Midbrain (tissue), 1 donor: ENCODE results near the gene NSMF.

Experiments
- DNase-seq: peaks from one replicate; lab custom pipeline; 2025; lab: John Stamatoyannopoulos, UW

Gene NSMF

DNA sequence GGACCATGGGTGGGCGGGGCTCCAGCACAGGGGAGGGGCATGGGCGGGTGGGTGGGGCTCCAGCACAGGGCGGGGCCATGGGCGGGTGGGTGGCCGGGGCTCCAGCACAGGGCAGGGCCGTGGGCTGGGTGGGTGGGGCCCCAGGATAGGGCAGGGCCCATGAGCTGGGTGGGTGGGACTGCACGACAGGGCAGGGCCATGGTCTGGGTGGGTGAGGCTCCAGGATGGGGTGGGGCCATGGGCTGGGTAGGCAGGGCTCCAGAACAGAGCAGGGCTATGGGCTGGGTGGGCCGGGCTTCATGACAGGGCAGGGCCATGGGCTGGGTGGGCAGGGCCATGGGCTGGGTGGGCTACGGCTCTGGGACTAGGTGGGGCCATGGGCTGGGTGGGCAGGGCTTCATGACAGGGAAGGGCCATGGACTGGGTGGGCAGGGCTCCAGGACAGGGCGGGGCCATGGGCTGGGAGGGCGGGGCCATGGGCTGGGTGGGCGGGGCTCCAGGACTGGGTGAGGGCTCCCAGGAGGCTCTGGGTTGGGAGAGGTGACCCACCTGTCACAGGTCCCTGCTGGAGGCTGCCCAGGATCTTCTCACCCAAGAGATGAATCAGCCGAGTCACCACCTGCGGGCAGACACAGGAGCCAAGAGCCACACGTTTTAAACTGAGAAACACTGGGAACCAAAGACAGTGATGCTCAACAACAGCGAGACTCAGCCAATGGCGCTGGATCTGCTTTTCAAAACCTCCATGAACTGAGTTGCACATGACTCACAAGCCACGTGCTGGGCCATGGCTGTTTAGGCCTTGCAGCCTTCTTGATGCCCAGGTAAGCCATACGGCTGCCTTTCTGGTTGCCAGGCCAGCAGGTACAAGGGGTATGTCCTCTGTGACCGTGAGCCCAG lies 33.6 kb upstream of the NSMF start:
- no peak for DNase-seq

DNA sequence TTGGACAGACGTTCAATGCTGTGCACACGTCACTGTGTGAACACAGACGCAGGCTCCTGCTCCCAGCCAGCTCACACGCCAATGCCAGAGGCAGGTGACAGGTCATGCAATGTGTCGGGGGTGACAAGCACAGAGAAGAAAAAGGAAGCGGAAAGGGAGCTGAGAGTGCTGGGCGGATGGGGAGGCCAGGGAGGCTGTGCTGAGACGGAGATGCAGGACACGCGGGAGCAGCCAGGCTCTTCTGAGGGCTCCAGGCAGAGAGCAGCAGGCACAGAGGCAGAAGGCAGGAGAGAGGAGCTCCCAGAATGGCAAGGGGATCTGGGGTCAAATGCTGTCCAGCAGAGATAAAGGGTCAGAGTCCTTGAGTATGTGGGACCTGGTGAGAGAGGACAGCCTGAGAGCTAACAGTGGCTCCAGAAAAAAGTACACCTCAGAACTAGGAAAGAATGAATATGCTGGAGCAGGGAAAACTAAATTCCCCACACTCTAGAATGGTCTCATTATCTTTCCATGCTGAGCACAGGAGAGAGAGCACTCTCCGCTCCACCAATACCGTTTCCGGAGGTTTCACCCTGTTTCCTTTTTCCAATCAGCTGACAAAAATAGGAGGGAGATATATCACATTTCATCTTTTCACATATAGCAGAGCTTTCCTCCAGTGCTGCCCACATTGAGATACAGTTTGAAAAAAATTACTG lies 32.8 kb upstream of the NSMF start:
- no peak for DNase-seq

DNA sequence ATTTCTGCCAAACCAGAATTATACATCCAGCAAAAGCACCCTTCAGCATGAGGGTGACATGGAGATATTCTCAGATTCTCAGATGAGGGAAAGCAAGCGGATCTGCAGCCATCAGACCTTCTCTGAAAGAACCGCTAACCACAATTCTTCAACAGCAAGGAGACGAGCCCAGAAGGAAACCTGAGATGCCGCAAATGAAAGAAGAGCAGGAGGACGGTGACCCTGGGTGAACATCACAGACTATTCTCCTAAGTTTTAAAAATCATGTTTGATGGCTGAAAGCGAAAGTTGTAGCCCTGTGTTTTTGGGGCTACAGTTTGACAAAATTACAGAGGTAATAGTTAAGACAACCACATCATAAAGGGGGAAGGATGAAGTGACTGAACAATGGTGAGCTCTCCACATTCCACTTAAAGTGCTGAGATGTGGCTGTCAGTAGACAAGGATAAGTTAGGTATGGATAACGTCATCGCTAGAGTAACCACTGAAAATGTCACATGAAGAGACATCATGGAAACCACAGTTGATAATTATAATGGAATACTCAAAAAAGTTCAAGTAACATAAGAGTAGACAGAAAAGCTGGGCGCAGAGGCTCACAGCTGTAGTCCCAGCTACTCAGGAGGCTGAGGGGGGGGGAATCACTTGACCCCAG lies 31.5 kb upstream of the NSMF start:
- DNase-seq = no peak

DNA sequence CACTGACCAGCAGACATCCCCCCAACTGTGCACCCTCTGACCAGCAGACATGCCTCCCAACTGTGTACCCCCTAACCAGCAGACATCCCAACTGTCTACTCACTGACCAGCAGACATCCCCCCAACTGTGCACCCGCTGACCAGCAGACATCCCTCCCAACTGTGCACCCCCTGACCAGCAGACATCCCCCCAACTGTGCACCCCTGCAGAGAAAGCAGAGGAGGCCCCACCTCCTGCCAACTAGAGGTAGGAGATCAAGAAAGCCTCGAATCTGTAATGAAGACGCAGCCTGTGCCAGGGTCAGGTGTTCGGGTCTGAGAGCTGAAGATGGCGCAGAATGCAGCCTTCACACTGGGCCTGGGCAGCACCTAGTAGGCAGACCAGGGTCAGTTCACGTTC lies 29.8 kb upstream of the NSMF start:
- DNase-seq = no peak

GRCh38 chr9:137488327-137488653 lies 29.2 kb upstream of the NSMF start:
- DNase-seq = no peak

- no peak for DNase-seq
Measured at GRCh38 chr9:137487454-137488326, 28.6 kb upstream of the NSMF start.

- DNase-seq = no peak
Measured at GRCh38 chr9:137486545-137487453, 27.7 kb upstream of the NSMF start.

DNA sequence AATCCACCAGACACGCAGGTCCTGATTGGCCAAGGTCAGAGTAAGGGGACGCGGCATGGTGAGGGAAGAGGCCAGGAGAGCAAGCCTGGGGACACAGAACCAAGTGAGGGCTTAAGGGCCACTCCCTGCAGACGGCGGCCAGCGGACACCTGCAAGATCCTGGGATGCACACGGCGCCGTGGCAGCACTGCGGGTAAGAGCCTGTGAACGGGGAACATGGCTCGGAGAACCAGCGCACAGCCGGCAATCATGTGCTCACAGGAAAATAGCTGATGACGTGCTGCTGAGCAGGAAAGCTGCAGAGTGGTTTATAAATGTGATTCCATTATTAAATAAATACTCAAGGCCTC lies 27.0 kb upstream of the NSMF start:
- no peak for DNase-seq

GRCh38 chr9:137485343-137486140 lies 26.4 kb upstream of the NSMF start:
- no peak for DNase-seq

- no peak for DNase-seq
Measured at GRCh38 chr9:137484551-137485315, 25.6 kb upstream of the NSMF start.

GRCh38 chr9:137482094-137482781 lies 23.1 kb upstream of the NSMF start:
- DNase-seq = peak; percentile 21

DNA sequence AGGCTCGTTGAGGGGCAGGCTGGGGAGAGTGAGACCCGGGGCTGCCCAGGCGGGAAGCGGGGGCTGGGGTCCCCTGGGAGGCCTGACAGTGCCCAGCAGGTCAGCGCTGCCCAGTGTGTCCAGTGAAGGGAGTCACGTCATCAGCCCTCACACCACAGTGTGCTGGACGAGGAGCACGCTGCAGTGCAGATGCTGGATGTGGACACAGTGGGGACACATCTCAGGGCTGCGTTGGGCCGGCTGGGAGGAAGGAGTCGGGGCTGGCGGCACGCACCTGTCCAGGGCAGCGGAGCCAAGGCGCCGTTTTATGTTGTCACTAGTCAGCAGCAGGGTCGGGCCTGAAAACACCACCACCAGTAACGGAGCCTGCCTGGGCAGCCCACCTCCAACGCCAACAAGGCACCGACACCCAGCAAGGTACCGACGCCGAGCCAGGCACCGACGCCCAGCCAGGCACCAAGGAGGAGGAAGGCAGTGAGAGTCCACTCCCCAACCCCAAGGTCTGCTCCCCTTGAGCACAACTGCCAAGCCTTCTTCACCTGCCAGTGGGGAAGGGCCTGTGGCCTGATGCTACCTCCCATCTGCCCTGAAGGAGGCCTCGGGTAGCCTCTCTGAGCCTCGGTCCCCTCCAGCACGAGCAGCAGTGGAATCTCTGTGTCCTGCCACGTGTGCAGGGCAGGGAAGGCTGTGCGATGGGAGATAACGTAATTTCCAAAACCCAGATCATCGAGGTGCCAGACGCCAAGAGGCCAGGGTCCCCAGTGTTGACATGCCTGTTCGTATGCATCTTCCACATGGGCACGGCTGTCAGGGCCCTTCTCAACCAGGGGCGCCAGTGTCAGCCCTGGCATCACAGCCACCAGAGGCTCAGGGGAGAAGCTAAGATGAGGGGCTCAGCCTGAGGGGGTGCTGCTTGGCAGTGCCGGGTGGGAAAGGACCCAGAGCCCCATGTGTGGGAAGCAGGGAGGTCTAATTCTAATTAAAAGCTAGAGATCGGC lies 21.9 kb upstream of the NSMF start:
- DNase-seq = no peak

DNA sequence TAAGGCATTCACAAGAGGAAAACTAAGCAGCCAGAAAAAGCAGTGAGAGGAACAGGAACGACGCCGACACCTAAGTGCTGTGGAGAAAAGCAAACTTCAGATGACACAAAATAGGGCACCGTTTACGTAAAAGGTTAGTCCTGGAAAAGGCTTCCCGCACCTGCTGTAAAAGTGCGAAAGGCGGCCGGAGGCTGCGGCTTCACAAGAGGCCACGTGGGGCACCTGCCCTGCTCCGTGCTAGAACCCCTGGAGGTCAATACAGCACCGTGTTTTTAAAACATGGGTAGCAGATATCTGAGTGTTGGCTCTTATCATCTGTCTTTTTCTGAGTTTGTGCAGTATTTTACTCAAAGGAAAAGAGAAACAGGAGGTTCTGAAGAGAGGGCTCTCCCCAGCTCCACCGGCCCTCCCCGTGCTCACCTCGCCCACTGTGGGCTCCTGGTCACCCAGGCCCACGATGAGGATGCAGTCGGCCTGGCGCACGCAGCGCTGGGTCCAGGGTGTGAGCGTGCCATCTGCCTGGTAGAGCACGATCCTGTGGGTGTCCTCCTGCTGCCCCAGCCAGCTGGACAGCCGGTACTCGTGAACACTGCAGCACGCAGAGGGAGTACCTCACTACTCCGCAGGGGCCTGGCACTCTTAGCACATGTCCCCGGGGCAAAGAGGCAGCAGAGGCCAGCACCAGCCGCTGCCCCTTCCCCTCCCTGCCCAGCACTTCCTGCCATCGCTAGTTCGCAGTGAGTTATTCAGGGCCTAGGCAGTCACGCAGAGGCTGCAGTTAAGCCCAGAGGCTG lies 21.0 kb upstream of the NSMF start:
- DNase-seq = no peak

- peak; percentile 40 for DNase-seq
Measured at GRCh38 chr9:137478962-137479861, 20.1 kb upstream of the NSMF start.

DNA sequence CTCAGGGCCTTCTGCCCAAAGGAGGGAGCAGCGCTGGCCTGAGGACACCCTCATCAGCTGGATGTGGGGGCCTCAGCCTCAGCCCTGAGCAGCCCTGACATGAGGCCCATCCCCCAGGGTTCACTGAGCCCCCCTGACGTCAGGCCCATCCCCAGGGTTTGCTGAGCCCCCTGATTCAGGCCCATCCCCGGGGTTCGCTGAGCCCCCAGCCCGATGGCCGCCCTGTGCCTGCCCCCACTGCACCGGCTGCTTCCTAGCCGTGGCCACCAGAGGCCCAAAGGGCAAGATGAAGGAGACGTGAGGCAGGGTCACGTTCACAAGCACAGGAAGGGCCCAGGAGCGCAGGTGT lies 19.5 kb upstream of the NSMF start:
- DNase-seq = no peak
